Measurements from ENCODE around the gene WIPF3.

Gene WIPF3

GRCh38 chr7:29848941-29849340 is 42.6 kb downstream of the WIPF3 start:
- no peak for DNase-seq

- no peak for DNase-seq
Observed at GRCh38 chr7:29851487-29851886, 45.2 kb downstream of the WIPF3 start.

GRCh38 chr7:29852457-29852856 is 46.1 kb downstream of the WIPF3 start:
- no peak for DNase-seq

GRCh38 chr7:29853072-29853471 is 46.8 kb downstream of the WIPF3 start:
- peak in 1 of 2 experiments; percentile 18 for DNase-seq

- DNase-seq: no peak
Observed at GRCh38 chr7:29853789-29854188, 47.5 kb downstream of the WIPF3 start.

GRCh38 chr7:29854257-29854938 is 48.1 kb downstream of the WIPF3 start:
- DNase-seq: peak; percentile 45 to 47

- DNase-seq: no peak
Observed at GRCh38 chr7:29857654-29858053, 51.3 kb downstream of the WIPF3 start.

- DNase-seq: peak; percentile 34 to 42
Observed at GRCh38 chr7:29858191-29858951, 52.1 kb downstream of the WIPF3 start.

GRCh38 chr7:29859104-29859503 is 52.8 kb downstream of the WIPF3 start:
- no peak for DNase-seq

GRCh38 chr7:29859524-29860185 is 53.3 kb downstream of the WIPF3 start:
- DNase-seq: peak; percentile 93 to 95

- DNase-seq: peak; percentile 98
Observed at GRCh38 chr7:29860186-29860585, 53.9 kb downstream of the WIPF3 start.

- DNase-seq: no peak
Observed at GRCh38 chr7:29861884-29862283, 55.6 kb downstream of the WIPF3 start.

- no peak for DNase-seq
Observed at GRCh38 chr7:29864656-29865055, 58.3 kb downstream of the WIPF3 start.

GRCh38 chr7:29865526-29865925 is 59.2 kb downstream of the WIPF3 start:
- DNase-seq: peak; percentile 26 to 50

GRCh38 chr7:29866490-29866930 is 60.2 kb downstream of the WIPF3 start:
- peak; percentile 98 for DNase-seq

GRCh38 chr7:29871787-29872398 is 65.6 kb downstream of the WIPF3 start:
- peak; percentile 30 to 32 for DNase-seq

GRCh38 chr7:29873644-29874294 is 67.5 kb downstream of the WIPF3 start:
- no peak for DNase-seq

GRCh38 chr7:29875741-29876140 is 69.4 kb downstream of the WIPF3 start:
- no peak for DNase-seq

GRCh38 chr7:29877196-29877595 is 70.9 kb downstream of the WIPF3 start:
- no peak for DNase-seq

- peak; percentile 52 to 58 for DNase-seq
Observed at GRCh38 chr7:29878081-29878688, 71.9 kb downstream of the WIPF3 start.

GRCh38 chr7:29879609-29880008 is 73.3 kb downstream of the WIPF3 start:
- DNase-seq: no peak

- no peak for DNase-seq
Observed at GRCh38 chr7:29881724-29882123, 75.4 kb downstream of the WIPF3 start.
